Endothelial cell of umbilical vein (primary cell): ENCODE measurements around the gene SEZ6L2. TPM values are rescaled to one million over a fixed set of nuclear protein-coding genes. Genes with fewer than 3 reads are reported as not detected.

Experiments
- BruUV-seq: library from RNA; stranded (reverse); fragments of 400-500 nt; replicated peaks from 2 replicates; lab custom pipeline; 2021; lab: Mats Ljungman, UMichigan
- CTCF ChIA-PET: fragments of 300-600, 350-600 bp; sonication (Branson Sonifier 250); formaldehyde crosslinking; loops from one replicate; lab custom pipeline; 2021; ENCODE audit warnings: antibody characterized with exemption, inconsistent platforms; lab: Charles Lee
- POLR2A ChIA-PET: fragments of 300-600, 350-600 bp; sonication (Branson Sonifier 250); formaldehyde crosslinking; loops from one replicate; lab custom pipeline; 2021; ENCODE audit warnings: antibody characterized with exemption, inconsistent platforms; lab: Charles Lee
- DNase-seq: peaks from one replicate; pipeline ENCODE4 v3.0.0-alpha.2; 2011; ENCODE audit warnings: low read depth, low spot score
- FAIRE-seq: peaks from 2 replicates; lab custom pipeline; 2011; peaks lifted over from hg19 to GRCh38; lab: Jason Lieb, UNC
- H2AFZ ChIP-seq: 2 replicates; pipeline ENCODE4 v1.6.0; 2012; ENCODE audit warnings: low read depth, low read length, control low read depth, inconsistent platforms
- H3K27ac ChIP-seq: 2 replicates; pipeline ENCODE4 v1.5.1; 2011; ENCODE audit warnings: low read depth, mild to moderate bottlenecking, control low read depth, low read length, moderate library complexity; ENCODE audit not compliant: insufficient read depth
- H3K27me3 ChIP-seq, 2 experiments: 2 replicates each; pipeline versions ENCODE4 v1.6.0 to v1.6.1; 2011; ENCODE audit warnings: low read length in 2 of 2, mixed read lengths in 1 of 2; ENCODE audit not compliant: control insufficient read depth in 2 of 2, insufficient read depth in 2 of 2
- H3K36me3 ChIP-seq, 2 experiments: 2 replicates in 1 of 2; 3 replicates in 1 of 2; pipeline ENCODE4 v1.5.1; 2011; ENCODE audit warnings: low read length in 2 of 2, mild to moderate bottlenecking in 1 of 2, moderate library complexity in 1 of 2; ENCODE audit not compliant: control insufficient read depth in 2 of 2, insufficient read depth in 2 of 2; ENCODE audit errors: extremely low read depth in 1 of 2
- H3K4me1 ChIP-seq: 3 replicates; pipeline ENCODE4 v1.5.1; 2011; ENCODE audit warnings: mild to moderate bottlenecking, low read length; ENCODE audit not compliant: control insufficient read depth, insufficient read depth; ENCODE audit errors: extremely low read depth
- H3K4me2 ChIP-seq: 2 replicates; pipeline ENCODE4 v1.6.1; 2011; ENCODE audit warnings: low read length, control low read depth, mixed read lengths; ENCODE audit not compliant: insufficient read depth
- H3K4me3 ChIP-seq, 3 experiments: fragments of 200-600 bp in 1 of 3; sonication (generic), shearing (Covaris generic) in 1 of 3; replicated peaks in 1 of 3; 2 replicates each; pipeline ENCODE4 v1.5.1; 2011 to 2016; ENCODE audit warnings: control low read depth in 3 of 3, low read length in 3 of 3, mild to moderate bottlenecking in 2 of 3, inconsistent platforms in 1 of 3, low read depth in 1 of 3, moderate library complexity in 1 of 3; ENCODE audit not compliant: insufficient read depth in 1 of 3
- H3K79me2 ChIP-seq: 2 replicates; pipeline ENCODE4 v1.6.0; 2012; ENCODE audit warnings: low read length, inconsistent platforms; ENCODE audit not compliant: control insufficient read depth, insufficient read depth
- H3K9ac ChIP-seq: replicated peaks from 2 replicates; pipeline ENCODE3; 2011; ENCODE audit warnings: low read length, control low read depth; ENCODE audit not compliant: insufficient read depth; ENCODE audit errors: extremely low read depth
- H3K9me1 ChIP-seq: replicated peaks from 3 replicates; pipeline ENCODE4 v1.6.0; 2011; ENCODE audit warnings: mild to moderate bottlenecking, low read length; ENCODE audit not compliant: control insufficient read depth, insufficient read depth; ENCODE audit errors: extremely low read depth
- H3K9me3 ChIP-seq: replicated peaks from 2 replicates; pipeline ENCODE4 v1.5.1; 2012; ENCODE audit warnings: low read length, inconsistent platforms; ENCODE audit not compliant: control insufficient read depth, insufficient read depth
- H4K20me1 ChIP-seq: replicated peaks from 2 replicates; pipeline ENCODE3; 2011; ENCODE audit warnings: mild to moderate bottlenecking, low read length; ENCODE audit not compliant: control insufficient read depth, insufficient read depth; ENCODE audit errors: extremely low read depth
- EZH2 ChIP-seq: IDR thresholded peaks from 2 replicates; pipeline ENCODE4 v1.6.1; 2012; ENCODE audit warnings: borderline replicate concordance, low read depth, mild to moderate bottlenecking, moderate library complexity, low read length, inconsistent platforms; ENCODE audit not compliant: severe bottlenecking
- FOS ChIP-seq: IDR thresholded peaks from 2 replicates; pipeline ENCODE4 v1.6.1; 2011; ENCODE audit warnings: mild to moderate bottlenecking, low read length, moderate library complexity, borderline replicate concordance; ENCODE audit not compliant: insufficient read depth
- GATA2 ChIP-seq: IDR thresholded peaks from 2 replicates; pipeline ENCODE4 v1.7.0; 2011; ENCODE audit warnings: low read depth, mild to moderate bottlenecking, moderate library complexity, mixed read lengths, low read length; ENCODE audit not compliant: insufficient read length, insufficient read depth
- JUN ChIP-seq: IDR thresholded peaks from 2 replicates; pipeline ENCODE4 v1.6.1; 2011; ENCODE audit warnings: borderline replicate concordance, low read depth; ENCODE audit not compliant: insufficient read length, insufficient read depth
- MAX ChIP-seq: IDR thresholded peaks from 2 replicates; pipeline ENCODE4 v1.6.1; 2011; ENCODE audit not compliant: insufficient read depth, insufficient read length
- MYC ChIP-seq: IDR thresholded peaks from one replicate; pipeline ENCODE4 v1.6.1; 2011; ENCODE audit warnings: mild to moderate bottlenecking, low read depth, low read length
- POLR2A ChIP-seq: IDR thresholded peaks from 2 replicates; pipeline ENCODE4 v1.6.1; 2012; ENCODE audit warnings: low read depth, mild to moderate bottlenecking, control low read depth, low read length
- POLR2AphosphoS5 ChIP-seq: IDR thresholded peaks from 2 replicates; pipeline ENCODE4 v1.6.1; 2012; ENCODE audit warnings: low read depth, mild to moderate bottlenecking, control low read depth, low read length, moderate library complexity; ENCODE audit not compliant: insufficient read depth
- dilution Hi-C: fragments of 300-500 bp; cut with MboI; formaldehyde crosslinking; loops from one replicate; pipeline ENCODE4 v1.15.0; 2019; ENCODE audit warnings: low sequenced_read_pairs; ENCODE audit not compliant: extremely low pct_ligation_motif_present
- intact Hi-C: fragments of 100-400 bp; cut with micrococcal nuclease; formaldehyde crosslinking; loops from one replicate; pipeline ENCODE4 v1.10.0; 2022
- polyA plus RNA-seq, 4 experiments: library from polyadenylated mRNA; depleted of rRNA in 3 of 4; stranded (reverse) in 3 of 4; unstranded in 1 of 4; fragments of >200 nt; gene quantifications; 2 replicates each; pipeline versions ENCODE4 v1.2.1 to v1.2.3, GENCODE V29; 2011 to 2012; ENCODE audit warnings: missing spikeins in 1 of 4
- total RNA-seq: library from RNA; stranded (reverse); gene quantifications from 2 replicates; pipeline ENCODE4 v1.2.3, GENCODE V29; 2021
- TF ChIP-seq, protein P1 (sequence below), 2 donors: IDR thresholded peaks; 1 replicate in 1 of 2; 2 replicates in 1 of 2; pipeline ENCODE4 v1.5.1; 2011; ENCODE audit warnings: low read length in 2 of 2, mild to moderate bottlenecking in 2 of 2, moderate library complexity in 2 of 2, control low read depth in 1 of 2, inconsistent platforms in 1 of 2, low read depth in 1 of 2; ENCODE audit not compliant: insufficient read depth in 1 of 2; ENCODE audit errors: extremely low read depth in 1 of 2

Gene SEZ6L2
- total and polyA plus RNA-seq, 2 donors (not counting 3 experiments of a cell fraction or from before 2014, with no cell fraction given), result 2.4 to 4.5 TPM

GRCh38 chr16:29839822-29840221 lies 59.5 kb downstream of the SEZ6L2 start:
- Histone ChIP-seq H3K4me3 (no peak overlapping the region), H3K4me1 (no peaks in the 10 kb centered on the region), H3K36me3 (peaks cover 0 to 19% of the 10 kb centered on the region in 2 experiments), H3K4me2 (no peak overlapping the region), H2AFZ (no peak overlapping the region), H3K27me3 (no peaks in the 10 kb centered on the region), H4K20me1 (no peaks in the 10 kb centered on the region), H3K9me3 (no peaks in the 10 kb centered on the region), H3K9me1 (no peaks in the 10 kb centered on the region), H3K79me2 (no peaks in the 10 kb centered on the region), H3K9ac (no peak overlapping the region), H3K27ac (no peak overlapping the region)
- FAIRE-seq (no peak), DNase-seq (no peak)
- no TSS peak for BruUV-seq
- intact Hi-C loops, result no loop called here
- TF ChIP-seq MAX (no peak), EZH2 (no peak), POLR2AphosphoS5 (no peak), FOS (no peak), POLR2A (no peak), GATA2 (no peak), MYC (no peak), JUN (no peak)
- TF ChIP-seq, protein P1, sequence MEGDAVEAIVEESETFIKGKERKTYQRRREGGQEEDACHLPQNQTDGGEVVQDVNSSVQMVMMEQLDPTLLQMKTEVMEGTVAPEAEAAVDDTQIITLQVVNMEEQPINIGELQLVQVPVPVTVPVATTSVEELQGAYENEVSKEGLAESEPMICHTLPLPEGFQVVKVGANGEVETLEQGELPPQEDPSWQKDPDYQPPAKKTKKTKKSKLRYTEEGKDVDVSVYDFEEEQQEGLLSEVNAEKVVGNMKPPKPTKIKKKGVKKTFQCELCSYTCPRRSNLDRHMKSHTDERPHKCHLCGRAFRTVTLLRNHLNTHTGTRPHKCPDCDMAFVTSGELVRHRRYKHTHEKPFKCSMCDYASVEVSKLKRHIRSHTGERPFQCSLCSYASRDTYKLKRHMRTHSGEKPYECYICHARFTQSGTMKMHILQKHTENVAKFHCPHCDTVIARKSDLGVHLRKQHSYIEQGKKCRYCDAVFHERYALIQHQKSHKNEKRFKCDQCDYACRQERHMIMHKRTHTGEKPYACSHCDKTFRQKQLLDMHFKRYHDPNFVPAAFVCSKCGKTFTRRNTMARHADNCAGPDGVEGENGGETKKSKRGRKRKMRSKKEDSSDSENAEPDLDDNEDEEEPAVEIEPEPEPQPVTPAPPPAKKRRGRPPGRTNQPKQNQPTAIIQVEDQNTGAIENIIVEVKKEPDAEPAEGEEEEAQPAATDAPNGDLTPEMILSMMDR (IDR thresholded peaks at IDR 0.05; ENCODE audit: extremely low read depth in 1 of 2, insufficient read depth in 1 of 2, low read depth in 1 of 2, low read length in 2 of 2), result no peak
- ChIA-PET POLR2A (interaction anchor here (0.6 kb wide), 1 partner anchor 15 kb away, joined by 4 read pairs; no protein-coding TSS in a partner anchor), CTCF (interaction anchor here (0.7 to 4.5 kb wide), 3 partner anchors 9 to 27 kb away, joined by 3 to 46 read pairs (median 3); partner anchors contain the start of gene MVP)
- dilution Hi-C loops, result no loop called here
